Astrocyte (in vitro differentiated cells and primary cell): Measurements from ENCODE around the gene SLC44A1.

Source experiments
- CTCF ChIP-seq: IDR thresholded peaks from 2 replicates; pipeline ENCODE4 v1.5.1; 2011; ENCODE audit warnings: low read depth, mild to moderate bottlenecking, inconsistent platforms, low read length, moderate library complexity; ENCODE audit not compliant: insufficient read depth
- EZH2 ChIP-seq: IDR thresholded peaks from 2 replicates; pipeline ENCODE4 v1.6.1; 2012; ENCODE audit warnings: mild to moderate bottlenecking, low read length, inconsistent platforms; ENCODE audit not compliant: insufficient read depth

GRCh38 chr9:105357937-105358336 is 113.5 kb downstream of the SLC44A1 start:
- TF ChIP-seq EZH2: no peak
- no peak for TF ChIP-seq CTCF
